Endothelial cell of umbilical vein (primary cell): ENCODE data around the gene COLQ. TPM values are rescaled to one million over a fixed set of nuclear protein-coding genes. Genes with fewer than 3 reads are reported as not detected.

Source experiments
- BruUV-seq: library from RNA; stranded (reverse); fragments of 400-500 nt; replicated peaks from 2 replicates; lab custom pipeline; 2021; lab: Mats Ljungman, UMichigan
- CTCF ChIA-PET: fragments of 300-600, 350-600 bp; sonication (Branson Sonifier 250); formaldehyde crosslinking; loops from one replicate; lab custom pipeline; 2021; ENCODE audit warnings: antibody characterized with exemption, inconsistent platforms; lab: Charles Lee
- POLR2A ChIA-PET: fragments of 300-600, 350-600 bp; sonication (Branson Sonifier 250); formaldehyde crosslinking; loops from one replicate; lab custom pipeline; 2021; ENCODE audit warnings: antibody characterized with exemption, inconsistent platforms; lab: Charles Lee
- DNase-seq: peaks from one replicate; pipeline ENCODE4 v3.0.0-alpha.2; 2011; ENCODE audit warnings: low read depth, low spot score
- FAIRE-seq: peaks from 2 replicates; lab custom pipeline; 2011; peaks lifted over from hg19 to GRCh38; lab: Jason Lieb, UNC
- H2AFZ ChIP-seq: 2 replicates; pipeline ENCODE4 v1.6.0; 2012; ENCODE audit warnings: low read depth, low read length, control low read depth, inconsistent platforms
- H3K27ac ChIP-seq: 2 replicates; pipeline ENCODE4 v1.5.1; 2011; ENCODE audit warnings: low read depth, mild to moderate bottlenecking, control low read depth, low read length, moderate library complexity; ENCODE audit not compliant: insufficient read depth
- H3K27me3 ChIP-seq, 2 experiments: 2 replicates each; pipeline versions ENCODE4 v1.6.0 to v1.6.1; 2011; ENCODE audit warnings: low read length in 2 of 2, mixed read lengths in 1 of 2; ENCODE audit not compliant: control insufficient read depth in 2 of 2, insufficient read depth in 2 of 2
- H3K36me3 ChIP-seq, 2 experiments: 2 replicates in 1 of 2; 3 replicates in 1 of 2; pipeline ENCODE4 v1.5.1; 2011; ENCODE audit warnings: low read length in 2 of 2, mild to moderate bottlenecking in 1 of 2, moderate library complexity in 1 of 2; ENCODE audit not compliant: control insufficient read depth in 2 of 2, insufficient read depth in 2 of 2; ENCODE audit errors: extremely low read depth in 1 of 2
- H3K4me1 ChIP-seq: 3 replicates; pipeline ENCODE4 v1.5.1; 2011; ENCODE audit warnings: mild to moderate bottlenecking, low read length; ENCODE audit not compliant: control insufficient read depth, insufficient read depth; ENCODE audit errors: extremely low read depth
- H3K4me2 ChIP-seq: 2 replicates; pipeline ENCODE4 v1.6.1; 2011; ENCODE audit warnings: low read length, control low read depth, mixed read lengths; ENCODE audit not compliant: insufficient read depth
- H3K4me3 ChIP-seq, 3 experiments: fragments of 200-600 bp in 1 of 3; sonication (generic), shearing (Covaris generic) in 1 of 3; replicated peaks in 1 of 3; 2 replicates each; pipeline ENCODE4 v1.5.1; 2011 to 2016; ENCODE audit warnings: control low read depth in 3 of 3, low read length in 3 of 3, mild to moderate bottlenecking in 2 of 3, inconsistent platforms in 1 of 3, low read depth in 1 of 3, moderate library complexity in 1 of 3; ENCODE audit not compliant: insufficient read depth in 1 of 3
- H3K79me2 ChIP-seq: 2 replicates; pipeline ENCODE4 v1.6.0; 2012; ENCODE audit warnings: low read length, inconsistent platforms; ENCODE audit not compliant: control insufficient read depth, insufficient read depth
- H3K9ac ChIP-seq: replicated peaks from 2 replicates; pipeline ENCODE3; 2011; ENCODE audit warnings: low read length, control low read depth; ENCODE audit not compliant: insufficient read depth; ENCODE audit errors: extremely low read depth
- H3K9me1 ChIP-seq: replicated peaks from 3 replicates; pipeline ENCODE4 v1.6.0; 2011; ENCODE audit warnings: mild to moderate bottlenecking, low read length; ENCODE audit not compliant: control insufficient read depth, insufficient read depth; ENCODE audit errors: extremely low read depth
- H3K9me3 ChIP-seq: replicated peaks from 2 replicates; pipeline ENCODE4 v1.5.1; 2012; ENCODE audit warnings: low read length, inconsistent platforms; ENCODE audit not compliant: control insufficient read depth, insufficient read depth
- H4K20me1 ChIP-seq: replicated peaks from 2 replicates; pipeline ENCODE3; 2011; ENCODE audit warnings: mild to moderate bottlenecking, low read length; ENCODE audit not compliant: control insufficient read depth, insufficient read depth; ENCODE audit errors: extremely low read depth
- CTCF ChIP-seq, 2 donors: IDR thresholded peaks; 1 replicate in 1 of 2; 2 replicates in 1 of 2; pipeline ENCODE4 v1.5.1; 2011; ENCODE audit warnings: low read length in 2 of 2, mild to moderate bottlenecking in 2 of 2, moderate library complexity in 2 of 2, control low read depth in 1 of 2, inconsistent platforms in 1 of 2, low read depth in 1 of 2; ENCODE audit not compliant: insufficient read depth in 1 of 2; ENCODE audit errors: extremely low read depth in 1 of 2
- EZH2 ChIP-seq: IDR thresholded peaks from 2 replicates; pipeline ENCODE4 v1.6.1; 2012; ENCODE audit warnings: borderline replicate concordance, low read depth, mild to moderate bottlenecking, moderate library complexity, low read length, inconsistent platforms; ENCODE audit not compliant: severe bottlenecking
- FOS ChIP-seq: IDR thresholded peaks from 2 replicates; pipeline ENCODE4 v1.6.1; 2011; ENCODE audit warnings: mild to moderate bottlenecking, low read length, moderate library complexity, borderline replicate concordance; ENCODE audit not compliant: insufficient read depth
- GATA2 ChIP-seq: IDR thresholded peaks from 2 replicates; pipeline ENCODE4 v1.7.0; 2011; ENCODE audit warnings: low read depth, mild to moderate bottlenecking, moderate library complexity, mixed read lengths, low read length; ENCODE audit not compliant: insufficient read length, insufficient read depth
- JUN ChIP-seq: IDR thresholded peaks from 2 replicates; pipeline ENCODE4 v1.6.1; 2011; ENCODE audit warnings: borderline replicate concordance, low read depth; ENCODE audit not compliant: insufficient read length, insufficient read depth
- MAX ChIP-seq: IDR thresholded peaks from 2 replicates; pipeline ENCODE4 v1.6.1; 2011; ENCODE audit not compliant: insufficient read depth, insufficient read length
- MYC ChIP-seq: IDR thresholded peaks from one replicate; pipeline ENCODE4 v1.6.1; 2011; ENCODE audit warnings: mild to moderate bottlenecking, low read depth, low read length
- POLR2A ChIP-seq: IDR thresholded peaks from 2 replicates; pipeline ENCODE4 v1.6.1; 2012; ENCODE audit warnings: low read depth, mild to moderate bottlenecking, control low read depth, low read length
- POLR2AphosphoS5 ChIP-seq: IDR thresholded peaks from 2 replicates; pipeline ENCODE4 v1.6.1; 2012; ENCODE audit warnings: low read depth, mild to moderate bottlenecking, control low read depth, low read length, moderate library complexity; ENCODE audit not compliant: insufficient read depth
- dilution Hi-C: fragments of 300-500 bp; cut with MboI; formaldehyde crosslinking; loops from one replicate; pipeline ENCODE4 v1.15.0; 2019; ENCODE audit warnings: low sequenced_read_pairs; ENCODE audit not compliant: extremely low pct_ligation_motif_present
- intact Hi-C: fragments of 100-400 bp; cut with micrococcal nuclease; formaldehyde crosslinking; loops from one replicate; pipeline ENCODE4 v1.10.0; 2022
- polyA plus RNA-seq, 4 experiments: library from polyadenylated mRNA; depleted of rRNA in 3 of 4; stranded (reverse) in 3 of 4; unstranded in 1 of 4; fragments of >200 nt; gene quantifications; 2 replicates each; pipeline versions ENCODE4 v1.2.1 to v1.2.3, GENCODE V29; 2011 to 2012; ENCODE audit warnings: missing spikeins in 1 of 4
- total RNA-seq: library from RNA; stranded (reverse); gene quantifications from 2 replicates; pipeline ENCODE4 v1.2.3, GENCODE V29; 2021

COLQ gene
- total and polyA plus RNA-seq, 2 donors (not counting 3 experiments of a cell fraction or from before 2014, with no cell fraction given), result 2.0 to 2.3 TPM

- DNase-seq, result no peak
- Histone ChIP-seq H4K20me1 (no peaks in the 10 kb centered on the region), H3K79me2 (no peaks in the 10 kb centered on the region), H3K4me2 (no peak overlapping the region), H3K4me1 (no peaks in the 10 kb centered on the region), H3K27ac (no peak overlapping the region), H3K9me3 (no peaks in the 10 kb centered on the region), H3K27me3 (peaks cover 3 to 7% of the 10 kb centered on the region in 2 experiments), H3K4me3 (no peak overlapping the region), H3K9ac (no peak overlapping the region), H2AFZ (no peak overlapping the region), H3K9me1 (no peaks in the 10 kb centered on the region), H3K36me3 (no peaks in the 10 kb centered on the region)
- ChIA-PET POLR2A (no interaction called here), CTCF (no interaction called here)
- dilution Hi-C loops (no loop called here), intact Hi-C loops (no loop called here)
- BruUV-seq, result no TSS peak
- TF ChIP-seq EZH2 (no peak), FOS (no peak), MYC (no peak), MAX (no peak), POLR2A (no peak), JUN (no peak), POLR2AphosphoS5 (no peak)
- no peak for FAIRE-seq
Observed at GRCh38 chr3:15498431-15499214, 22.9 kb downstream of the COLQ start.

GRCh38 chr3:15497964-15498363 is 23.5 kb downstream of the COLQ start:
- dilution Hi-C loops, result no loop called here
- FAIRE-seq (no peak), DNase-seq (no peak)
- no TSS peak for BruUV-seq
- intact Hi-C loops, result no loop called here
- H3K4me3 ChIP-seq, result no peak overlapping the region
- H3K9me1 ChIP-seq, result no peaks in the 10 kb centered on the region
- H3K27ac ChIP-seq, result no peak overlapping the region
- no peaks in the 10 kb centered on the region for H3K4me1 ChIP-seq
- H3K36me3 ChIP-seq, result no peaks in the 10 kb centered on the region
- ChIA-PET POLR2A (no interaction called here), CTCF (no interaction called here)
- no peak overlapping the region for H2AFZ ChIP-seq
- no peak for TF ChIP-seq MAX
- TF ChIP-seq FOS, result no peak
- no peak for TF ChIP-seq POLR2AphosphoS5
- TF ChIP-seq EZH2, result no peak
- no peak for TF ChIP-seq CTCF (IDR thresholded peaks at IDR 0.05; ENCODE audit: extremely low read depth in 1 of 2, insufficient read depth in 1 of 2, low read depth in 1 of 2, low read length in 2 of 2)
- no peak for TF ChIP-seq MYC
- TF ChIP-seq JUN, result no peak
- no peak for TF ChIP-seq GATA2
- no peaks in the 10 kb centered on the region for H3K79me2 ChIP-seq
- no peak overlapping the region for H3K9ac ChIP-seq
- H3K27me3 ChIP-seq, result peaks cover 3 to 7% of the 10 kb centered on the region in 2 experiments
- H3K4me2 ChIP-seq, result no peak overlapping the region
- no peaks in the 10 kb centered on the region for H4K20me1 ChIP-seq
- no peaks in the 10 kb centered on the region for H3K9me3 ChIP-seq
